Measurements from ENCODE around the gene TNFSF9. TPM values are rescaled to one million over a fixed set of nuclear protein-coding genes. Genes with fewer than 3 reads are reported as not detected.

Gene TNFSF9
- total RNA-seq, 2 experiments from 2014 or later, result 3.0 to 3.1 TPM

- ATAC-seq, result no peak
- POLR2A ChIA-PET, result no interaction called here
- TF ChIP-seq CTCF (IDR thresholded peaks at IDR 0.05), result no peak
- intact Hi-C loops (cut with micrococcal nuclease), result loop anchor here (10.0 kb wide), 1 partner anchor 67 kb away; the partner anchor contains the start of gene CD70
- H3K9me3 Mint-ChIP-seq, result no peaks in the 10 kb centered on the region
- peaks cover 2% of the 10 kb centered on the region for H3K36me3 Mint-ChIP-seq (ENCODE audit: low read depth)
- CTCF ChIA-PET, result no interaction called here
- peak overlapping the region; percentile 52 for H3K27ac Mint-ChIP-seq
- H3K27me3 Mint-ChIP-seq, result peaks cover 27% of the 10 kb centered on the region
- peaks cover 29% of the 10 kb centered on the region for H3K4me1 Mint-ChIP-seq (ENCODE audit: low read depth)
- H3K4me3 Mint-ChIP-seq, result no peak overlapping the region
- no peak for DNase-seq
Observed at GRCh38 chr19:6527893-6528543, 2.8 kb upstream of the TNFSF9 start.

GRCh38 chr19:6528544-6529121 is 2.2 kb upstream of the TNFSF9 start:
- CTCF ChIA-PET, result no interaction called here
- intact Hi-C loops (cut with micrococcal nuclease), result loop anchor here (10.0 kb wide), 1 partner anchor 66 kb away; the partner anchor contains the start of gene CD70
- H3K4me3 Mint-ChIP-seq, result no peak overlapping the region

GRCh38 chr19:6529351-6529750 is 1.5 kb upstream of the TNFSF9 start:
- intact Hi-C loops (cut with micrococcal nuclease), result loop anchor here (10.0 kb wide), 1 partner anchor 65 kb away; the partner anchor contains the start of gene CD70
- DNase-seq, result no peak
- ATAC-seq, result no peak
- no peak for TF ChIP-seq CTCF (IDR thresholded peaks at IDR 0.05)
- H3K27me3 Mint-ChIP-seq, result peaks cover 31% of the 10 kb centered on the region
- H3K4me1 Mint-ChIP-seq (ENCODE audit: low read depth), result peaks cover 32% of the 10 kb centered on the region
- ChIA-PET POLR2A (no interaction called here), CTCF (no interaction called here)
- peaks cover 2% of the 10 kb centered on the region for H3K36me3 Mint-ChIP-seq (ENCODE audit: low read depth)
- H3K4me3 Mint-ChIP-seq, result no peak overlapping the region
- H3K27ac Mint-ChIP-seq, result no peak overlapping the region
- no peaks in the 10 kb centered on the region for H3K9me3 Mint-ChIP-seq

More at GRCh38 chr19:6528544-6529121, 2.2 kb upstream of the TNFSF9 start:
- ATAC-seq (no peak), DNase-seq (no peak)
- no peak for TF ChIP-seq CTCF (IDR thresholded peaks at IDR 0.05)
- H3K9me3 Mint-ChIP-seq, result no peaks in the 10 kb centered on the region
- H3K27ac Mint-ChIP-seq, result no peak overlapping the region
- POLR2A ChIA-PET, result no interaction called here
- H3K4me1 Mint-ChIP-seq (ENCODE audit: low read depth), result peaks cover 29% of the 10 kb centered on the region
- peaks cover 27% of the 10 kb centered on the region for H3K27me3 Mint-ChIP-seq
- H3K36me3 Mint-ChIP-seq (ENCODE audit: low read depth), result peaks cover 2% of the 10 kb centered on the region

GRCh38 chr19:6529937-6530385 is 865 bp upstream of the TNFSF9 start:
- CTCF ChIA-PET, result interaction anchor here (1.5 kb wide), 1 partner anchor 22 kb away, joined by 6 read pairs; no protein-coding TSS in a partner anchor
- peak overlapping the region; percentile 83 for H3K4me3 Mint-ChIP-seq
- DNase-seq (no peak), ATAC-seq (no peak)
- peaks cover 34% of the 10 kb centered on the region for H3K4me1 Mint-ChIP-seq (ENCODE audit: low read depth)
- H3K27ac Mint-ChIP-seq, result peak overlapping the region; percentile 75
- POLR2A ChIA-PET, result interaction anchor here (0.6 kb wide), 1 partner anchor 8 kb away, joined by 3 read pairs; no protein-coding TSS in a partner anchor
- H3K27me3 Mint-ChIP-seq, result peaks cover 33% of the 10 kb centered on the region
- no peaks in the 10 kb centered on the region for H3K9me3 Mint-ChIP-seq
- intact Hi-C loops (cut with micrococcal nuclease), result loop anchor here (10.0 kb wide), 1 partner anchor 65 kb away; the partner anchor contains the start of gene CD70
- no peak for TF ChIP-seq CTCF (IDR thresholded peaks at IDR 0.05)
- H3K36me3 Mint-ChIP-seq (ENCODE audit: low read depth), result peaks cover 2% of the 10 kb centered on the region
